ENCODE data around the gene LRP1B. TPM values are rescaled to one million over a fixed set of nuclear protein-coding genes. Genes with fewer than 3 reads are reported as not detected.

The LRP1B gene
- total RNA-seq, 1 donor from 2014 or later, result 0.20 TPM

- DNase-seq (ENCODE audit: low read depth, low spot score), result no peak
Observed at GRCh38 chr2:141162314-141162713, 968.5 kb downstream of the LRP1B start.

- no peak for DNase-seq (ENCODE audit: low read depth, low spot score)
Observed at GRCh38 chr2:141151611-141152286, 979.1 kb downstream of the LRP1B start.

- no peak for DNase-seq (ENCODE audit: low read depth, low spot score)
Observed at GRCh38 chr2:141142025-141142424, 988.8 kb downstream of the LRP1B start.

GRCh38 chr2:141137122-141137693 lies 993.6 kb downstream of the LRP1B start:
- no peak for DNase-seq (ENCODE audit: low read depth, low spot score)

- DNase-seq (ENCODE audit: low read depth, low spot score), result no peak
Observed at GRCh38 chr2:141133883-141134282, 996.9 kb downstream of the LRP1B start.

GRCh38 chr2:141125432-141125831 lies 1005.4 kb downstream of the LRP1B start:
- no peak for DNase-seq (ENCODE audit: low read depth, low spot score)

- DNase-seq (ENCODE audit: low read depth, low spot score), result no peak
Observed at GRCh38 chr2:141118836-141119235, 1012.0 kb downstream of the LRP1B start.

- no peak for DNase-seq (ENCODE audit: low read depth, low spot score)
Observed at GRCh38 chr2:141113301-141113700, 1017.5 kb downstream of the LRP1B start.

GRCh38 chr2:141109633-141110032 lies 1021.2 kb downstream of the LRP1B start:
- no peak for DNase-seq (ENCODE audit: low read depth, low spot score)

GRCh38 chr2:141105763-141106162 lies 1025.1 kb downstream of the LRP1B start:
- no peak for DNase-seq (ENCODE audit: low read depth, low spot score)

GRCh38 chr2:141103216-141103615 lies 1027.6 kb downstream of the LRP1B start:
- no peak for DNase-seq (ENCODE audit: low read depth, low spot score)

- no peak for DNase-seq (ENCODE audit: low read depth, low spot score)
Observed at GRCh38 chr2:141079231-141079630, 1051.6 kb downstream of the LRP1B start.

- DNase-seq (ENCODE audit: low read depth, low spot score), result no peak
Observed at GRCh38 chr2:141075753-141076152, 1055.1 kb downstream of the LRP1B start.

GRCh38 chr2:141068053-141068682 lies 1062.6 kb downstream of the LRP1B start:
- DNase-seq (ENCODE audit: low read depth, low spot score), result no peak

- no peak for DNase-seq (ENCODE audit: low read depth, low spot score)
Observed at GRCh38 chr2:141065042-141065441, 1065.8 kb downstream of the LRP1B start.

GRCh38 chr2:141063406-141063805 lies 1067.4 kb downstream of the LRP1B start:
- no peak for DNase-seq (ENCODE audit: low read depth, low spot score)

GRCh38 chr2:141062443-141062842 lies 1068.4 kb downstream of the LRP1B start:
- DNase-seq (ENCODE audit: low read depth, low spot score), result no peak

- DNase-seq (ENCODE audit: low read depth, low spot score), result no peak
Observed at GRCh38 chr2:141062031-141062430, 1068.8 kb downstream of the LRP1B start.

GRCh38 chr2:141058556-141058955 lies 1072.3 kb downstream of the LRP1B start:
- no peak for DNase-seq (ENCODE audit: low read depth, low spot score)

GRCh38 chr2:141055531-141055930 lies 1075.3 kb downstream of the LRP1B start:
- DNase-seq (ENCODE audit: low read depth, low spot score), result no peak

- no peak for DNase-seq (ENCODE audit: low read depth, low spot score)
Observed at GRCh38 chr2:141048951-141049350, 1081.9 kb downstream of the LRP1B start.

GRCh38 chr2:141041281-141041680 lies 1089.5 kb downstream of the LRP1B start:
- peak; percentile 13 for DNase-seq (ENCODE audit: low read depth, low spot score)

GRCh38 chr2:141038341-141038740 lies 1092.5 kb downstream of the LRP1B start:
- DNase-seq (ENCODE audit: low read depth, low spot score), result no peak
